Measurements from ENCODE around the gene LPP.

Gene LPP

GRCh38 chr3:188929137-188929536 lies 775.2 kb downstream of the LPP start:
- DNase-seq (ENCODE audit: low read depth): no peak

- DNase-seq (ENCODE audit: low read depth): no peak
Measured at GRCh38 chr3:188931036-188931435, 777.1 kb downstream of the LPP start.

GRCh38 chr3:188931531-188931930 lies 777.6 kb downstream of the LPP start:
- DNase-seq (ENCODE audit: low read depth): no peak

- no peak for DNase-seq (ENCODE audit: low read depth)
Measured at GRCh38 chr3:188934989-188935388, 781.0 kb downstream of the LPP start.

- no peak for DNase-seq (ENCODE audit: low read depth)
Measured at GRCh38 chr3:188936597-188937107, 782.7 kb downstream of the LPP start.

- DNase-seq (ENCODE audit: low read depth): no peak
Measured at GRCh38 chr3:188937389-188937788, 783.4 kb downstream of the LPP start.

- DNase-seq (ENCODE audit: low read depth): no peak
Measured at GRCh38 chr3:188938999-188939398, 785.0 kb downstream of the LPP start.

GRCh38 chr3:188939814-188940572 lies 786.0 kb downstream of the LPP start:
- no peak for DNase-seq (ENCODE audit: low read depth)

All from stimulated activated CD8-positive, alpha-beta memory T cell treated with anti-CD3 and anti-CD28 coated beads, Interleukin-12 subunit alpha, Interleukin-12 subunit beta, amount 100 ng/mL, for 4 hours (primary cell).